ENCODE results near the gene RAP2B. TPM values are rescaled to one million over a fixed set of nuclear protein-coding genes. Genes with fewer than 3 reads are reported as not detected.

Gene RAP2B
- total RNA-seq, 1 experiment from 2014 or later: 18.2 TPM

DNA sequence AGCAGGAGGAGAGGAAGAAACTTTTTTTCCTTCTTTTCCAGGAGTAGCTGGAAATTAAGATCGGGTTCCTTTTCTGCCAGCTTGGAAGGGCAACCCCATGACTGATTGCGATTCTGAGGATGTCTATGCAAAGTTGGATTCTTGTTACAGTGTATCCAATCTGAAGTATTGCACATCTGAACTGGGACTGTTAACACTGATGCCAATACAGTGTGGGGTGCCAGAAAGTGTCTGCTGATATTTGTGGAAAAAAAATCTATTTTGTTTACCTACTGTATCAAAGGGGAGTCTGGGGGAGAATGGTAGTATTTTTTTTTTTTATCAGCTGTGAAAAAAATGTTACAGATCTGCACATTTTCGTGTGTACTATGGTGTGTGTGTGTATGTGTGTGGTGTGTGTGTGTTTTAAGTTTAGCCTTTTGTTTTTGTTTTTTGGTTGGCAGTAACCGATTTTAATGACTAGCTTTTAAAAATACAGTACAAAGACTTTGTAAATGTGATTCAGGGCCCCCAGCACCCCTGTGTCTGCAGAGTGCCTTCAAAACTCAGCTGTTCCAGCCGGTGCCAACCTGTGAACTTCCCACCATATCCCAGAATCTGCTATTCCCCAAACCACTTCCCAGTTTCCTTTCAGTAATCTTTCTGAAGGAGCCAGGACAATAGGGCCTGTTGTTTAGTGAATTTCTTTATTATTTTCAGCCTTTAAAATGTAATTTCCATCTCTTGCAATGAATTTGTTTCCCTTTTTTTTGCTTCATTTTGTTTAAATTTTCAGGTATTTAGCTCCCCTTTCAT, 1.9 kb downstream of the RAP2B start:
- no peak overlapping the region for H4K8ac ChIP-seq (replicated peaks; ENCODE audit: insufficient read length, low read depth, low read length)
- 0 out of 7 replicates have a peak overlapping the region, but pooled peaks of 1 of the 3 experiments have one; percentile 36 for H3K27ac Mint-ChIP-seq
- no peak overlapping the region for H2AK5ac ChIP-seq (ENCODE audit: insufficient read length, low read length)
- H3K4me1 Mint-ChIP-seq: peaks cover 40 to 42% of the 10 kb centered on the region in 2 experiments
- no peak overlapping the region for H2BK20ac ChIP-seq (ENCODE audit: low read depth, low read length, poor library complexity, severe bottlenecking)
- H3K36me3 Mint-ChIP-seq (ENCODE audit: insufficient read depth in 1 of 3, low read depth in 3 of 3): peaks cover 0 to 5% (median 3%) of the 10 kb centered on the region in 3 experiments; a peak in 3 of 7 replicates
- no peak overlapping the region for H2BK5ac ChIP-seq (ENCODE audit: insufficient read length, low read length)
- H3K27me3 ChIP-seq (ENCODE audit: insufficient read depth, low read length): no peaks in the 10 kb centered on the region
- no peaks in the 10 kb centered on the region for H3K79me1 ChIP-seq (ENCODE audit: insufficient read depth, low read depth, low read length, poor library complexity, severe bottlenecking)
- no peak overlapping the region for H3K56ac ChIP-seq (ENCODE audit: insufficient read length, low read depth, low read length)
- H2BK12ac ChIP-seq (ENCODE audit: insufficient read length, low read depth, low read length): no peak overlapping the region
- DNase-seq: no peak
- peaks cover 2% of the 10 kb centered on the region; the same call in 1 of the 2 replicates for H3K27me3 Mint-ChIP-seq (ENCODE audit: low read depth)
- H2BK15ac ChIP-seq (ENCODE audit: low read depth, low read length): no peak overlapping the region
- peaks cover 14% of the 10 kb centered on the region for H3K23me2 ChIP-seq (ENCODE audit: insufficient read length, low read depth, low read length, poor library complexity, severe bottlenecking)
- no peak overlapping the region for H3K27ac ChIP-seq (ENCODE audit: insufficient read length, low read depth, low read length)
- peak overlapping the region; percentile 94 to 99 for H3K4me3 Mint-ChIP-seq
- H3K4me1 ChIP-seq (ENCODE audit: insufficient read depth, low read length): no peaks in the 10 kb centered on the region
- H3K23ac ChIP-seq (ENCODE audit: insufficient read length, low read depth, low read length): no peak overlapping the region
- no peaks in the 10 kb centered on the region for H3K9me3 ChIP-seq (ENCODE audit: control insufficient read depth, low read depth, low read length)
- no peaks in the 10 kb centered on the region for H3K9me3 Mint-ChIP-seq
- no peak overlapping the region for H3K18ac ChIP-seq (ENCODE audit: insufficient read length, low read depth, low read length)
- H4K5ac ChIP-seq (ENCODE audit: insufficient read length, low read depth, low read length): no peak overlapping the region
- TF ChIP-seq, protein P1, sequence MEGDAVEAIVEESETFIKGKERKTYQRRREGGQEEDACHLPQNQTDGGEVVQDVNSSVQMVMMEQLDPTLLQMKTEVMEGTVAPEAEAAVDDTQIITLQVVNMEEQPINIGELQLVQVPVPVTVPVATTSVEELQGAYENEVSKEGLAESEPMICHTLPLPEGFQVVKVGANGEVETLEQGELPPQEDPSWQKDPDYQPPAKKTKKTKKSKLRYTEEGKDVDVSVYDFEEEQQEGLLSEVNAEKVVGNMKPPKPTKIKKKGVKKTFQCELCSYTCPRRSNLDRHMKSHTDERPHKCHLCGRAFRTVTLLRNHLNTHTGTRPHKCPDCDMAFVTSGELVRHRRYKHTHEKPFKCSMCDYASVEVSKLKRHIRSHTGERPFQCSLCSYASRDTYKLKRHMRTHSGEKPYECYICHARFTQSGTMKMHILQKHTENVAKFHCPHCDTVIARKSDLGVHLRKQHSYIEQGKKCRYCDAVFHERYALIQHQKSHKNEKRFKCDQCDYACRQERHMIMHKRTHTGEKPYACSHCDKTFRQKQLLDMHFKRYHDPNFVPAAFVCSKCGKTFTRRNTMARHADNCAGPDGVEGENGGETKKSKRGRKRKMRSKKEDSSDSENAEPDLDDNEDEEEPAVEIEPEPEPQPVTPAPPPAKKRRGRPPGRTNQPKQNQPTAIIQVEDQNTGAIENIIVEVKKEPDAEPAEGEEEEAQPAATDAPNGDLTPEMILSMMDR (conservative IDR thresholded peaks at IDR 0.05): no peak
- H3K4me2 ChIP-seq (ENCODE audit: insufficient read depth, insufficient read length, low read length): peak overlapping the region; percentile 56
- H3T11ph ChIP-seq (ENCODE audit: low read length): no peak overlapping the region
- no CpG with 5 or more reads among the region's 5 CpGs for WGBS (ENCODE audit: extremely low coverage, insufficient read length, low lambda C conversion rate)
- no peak overlapping the region for H3K14ac ChIP-seq (ENCODE audit: insufficient read depth, low read length)
- H2BK120ac ChIP-seq (ENCODE audit: low read depth, low read length, poor library complexity, severe bottlenecking): no peak overlapping the region
- H4K91ac ChIP-seq (ENCODE audit: insufficient read length, low read depth, low read length): no peak overlapping the region
- H3K4ac ChIP-seq (ENCODE audit: low read depth, low read length): no peak overlapping the region
- no peak overlapping the region for H2AFZ ChIP-seq (ENCODE audit: low read length)
- peak overlapping the region; percentile 59 for H3K9ac ChIP-seq (ENCODE audit: extremely low read depth, insufficient read length, low read length)
- H3K79me2 ChIP-seq (ENCODE audit: insufficient read depth, low read length): peaks cover 14% of the 10 kb centered on the region; the same call in 1 of the 2 replicates
- H4K20me1 ChIP-seq (ENCODE audit: control insufficient read depth, insufficient read depth, insufficient read length): no peaks in the 10 kb centered on the region

All from H9 (cell line).